ENCODE results near the gene CYGB. TPM values are rescaled to one million over a fixed set of nuclear protein-coding genes. Genes with fewer than 3 reads are reported as not detected.

The CYGB gene
- total and polyA plus RNA-seq, 2 of the 13 experiments (the other 11 are each of a cell fraction or from before 2014, with no cell fraction given), result 18.9 to 27.1 TPM

- TF ChIP-seq, protein P1, sequence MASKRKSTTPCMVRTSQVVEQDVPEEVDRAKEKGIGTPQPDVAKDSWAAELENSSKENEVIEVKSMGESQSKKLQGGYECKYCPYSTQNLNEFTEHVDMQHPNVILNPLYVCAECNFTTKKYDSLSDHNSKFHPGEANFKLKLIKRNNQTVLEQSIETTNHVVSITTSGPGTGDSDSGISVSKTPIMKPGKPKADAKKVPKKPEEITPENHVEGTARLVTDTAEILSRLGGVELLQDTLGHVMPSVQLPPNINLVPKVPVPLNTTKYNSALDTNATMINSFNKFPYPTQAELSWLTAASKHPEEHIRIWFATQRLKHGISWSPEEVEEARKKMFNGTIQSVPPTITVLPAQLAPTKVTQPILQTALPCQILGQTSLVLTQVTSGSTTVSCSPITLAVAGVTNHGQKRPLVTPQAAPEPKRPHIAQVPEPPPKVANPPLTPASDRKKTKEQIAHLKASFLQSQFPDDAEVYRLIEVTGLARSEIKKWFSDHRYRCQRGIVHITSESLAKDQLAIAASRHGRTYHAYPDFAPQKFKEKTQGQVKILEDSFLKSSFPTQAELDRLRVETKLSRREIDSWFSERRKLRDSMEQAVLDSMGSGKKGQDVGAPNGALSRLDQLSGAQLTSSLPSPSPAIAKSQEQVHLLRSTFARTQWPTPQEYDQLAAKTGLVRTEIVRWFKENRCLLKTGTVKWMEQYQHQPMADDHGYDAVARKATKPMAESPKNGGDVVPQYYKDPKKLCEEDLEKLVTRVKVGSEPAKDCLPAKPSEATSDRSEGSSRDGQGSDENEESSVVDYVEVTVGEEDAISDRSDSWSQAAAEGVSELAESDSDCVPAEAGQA (IDR thresholded peaks at IDR 0.05; ENCODE audit: low read depth), result no peak
- TF ChIP-seq, protein P1 (CRISPR knock-in tag; IDR thresholded peaks at IDR 0.05; ENCODE audit: borderline replicate concordance), result no peak
- TF ChIP-seq, protein P2, sequence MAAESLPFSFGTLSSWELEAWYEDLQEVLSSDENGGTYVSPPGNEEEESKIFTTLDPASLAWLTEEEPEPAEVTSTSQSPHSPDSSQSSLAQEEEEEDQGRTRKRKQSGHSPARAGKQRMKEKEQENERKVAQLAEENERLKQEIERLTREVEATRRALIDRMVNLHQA (CRISPR knock-in tag; IDR thresholded peaks at IDR 0.05), result no peak
- TF ChIP-seq HDAC2 (CRISPR knock-in tag; IDR thresholded peaks at IDR 0.05) (no peak), ZNF652 (CRISPR knock-in tag; IDR thresholded peaks at IDR 0.05; ENCODE audit: borderline replicate concordance, low read depth) (no peak), ZNF333 (CRISPR knock-in tag; IDR thresholded peaks at IDR 0.05; ENCODE audit: borderline replicate concordance) (no peak), CC2D1A (CRISPR knock-in tag; IDR thresholded peaks at IDR 0.05) (no peak), TBP (CRISPR knock-in tag; IDR thresholded peaks at IDR 0.05) (no peak), ZNF224 (CRISPR knock-in tag; IDR thresholded peaks at IDR 0.05) (no peak), SKIL (CRISPR knock-in tag; IDR thresholded peaks at IDR 0.05; ENCODE audit: borderline replicate concordance) (no peak), ZNF282 (IDR thresholded peaks at IDR 0.05; ENCODE audit: partially characterized antibody) (no peak), ZNF674 (CRISPR knock-in tag; IDR thresholded peaks at IDR 0.05; ENCODE audit: low read depth) (no peak), ZNF660 (CRISPR knock-in tag; IDR thresholded peaks at IDR 0.05; ENCODE audit: borderline replicate concordance, low read depth) (no peak), AGO2 (optimal IDR thresholded peaks at IDR 0.05; ENCODE audit: low read depth, low read length) (no peak)
Measured at GRCh38 chr17:76542984-76543383, 5.5 kb upstream of the CYGB start (continued).
